Islet precursor cell (in vitro differentiated cells): ENCODE results near the gene NNT.
"Not testable (repeated sequence)": the region's sequence is repeated elsewhere in the genome, so short reads cannot be mapped to it uniquely, and the experiment has no call there.

Experiments
- DNase-seq: peaks from one replicate; pipeline ENCODE4 v3.0.0-alpha.2; 2018

The NNT gene

GRCh38 chr5:43634621-43635020 is 31.6 kb downstream of the NNT start:
- DNase-seq = no peak

- DNase-seq = no peak
Observed at GRCh38 chr5:43635374-43635773, 32.4 kb downstream of the NNT start.

- DNase-seq = no peak
Observed at GRCh38 chr5:43636076-43636475, 33.1 kb downstream of the NNT start.

DNA sequence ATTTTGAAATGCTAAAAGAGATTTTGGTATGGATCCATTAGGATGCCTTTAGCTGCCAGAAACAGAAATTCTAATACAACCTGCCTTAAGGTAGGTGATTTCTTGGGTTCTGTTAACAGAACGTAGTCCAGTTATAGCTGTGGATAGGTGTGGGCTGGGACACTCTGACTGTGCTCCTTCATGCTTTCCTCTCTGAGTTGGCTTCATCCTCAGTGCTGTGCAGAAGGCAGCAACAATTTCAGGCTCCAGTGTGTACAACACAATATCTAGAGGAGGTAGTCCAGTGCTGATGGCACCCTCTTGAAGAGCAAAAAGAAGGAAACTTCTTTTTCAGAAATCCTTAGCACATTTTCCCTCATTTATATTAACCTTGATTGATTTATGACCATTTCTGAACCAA is 34.4 kb downstream of the NNT start:
- DNase-seq = no peak

GRCh38 chr5:43638107-43638506 is 35.1 kb downstream of the NNT start:
- no peak for DNase-seq

DNA sequence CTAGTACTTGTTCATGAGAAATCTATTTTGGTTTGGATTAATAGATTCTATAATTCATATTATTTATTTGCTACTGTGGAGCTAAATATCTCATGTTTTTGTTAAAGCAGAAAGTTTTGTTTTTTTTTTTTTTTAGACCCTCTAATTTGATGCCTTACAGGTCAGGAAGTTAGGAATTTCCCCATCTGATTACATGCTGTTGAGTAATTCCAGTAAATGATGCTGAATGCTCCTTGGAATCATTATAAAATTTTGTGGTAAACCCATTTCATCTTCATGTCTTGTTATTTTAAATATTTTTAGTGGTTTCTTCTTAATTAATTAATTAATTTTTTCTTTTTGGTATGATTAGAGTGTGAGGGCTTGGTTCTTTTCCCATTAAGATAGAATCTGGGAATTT is 35.6 kb downstream of the NNT start:
- DNase-seq = no peak

DNA sequence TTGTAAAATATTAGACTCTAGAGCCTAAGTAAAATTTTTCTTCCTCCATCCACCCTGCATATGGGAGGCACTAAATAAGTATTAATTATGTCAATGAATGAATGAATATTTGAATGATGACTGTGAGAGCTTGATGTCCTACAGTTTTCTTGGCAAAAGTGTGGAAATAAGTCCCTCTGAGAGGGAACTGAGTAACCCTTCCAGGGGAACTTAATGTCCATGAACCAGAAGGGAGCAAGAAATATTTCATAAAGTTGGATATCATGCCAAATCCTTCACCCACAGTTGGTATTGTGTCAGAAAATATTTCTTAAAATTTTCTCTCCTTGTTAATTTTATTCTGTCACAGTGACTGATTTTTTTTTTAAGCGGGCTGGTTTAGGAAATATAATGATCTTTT is 36.6 kb downstream of the NNT start:
- DNase-seq = no peak

- no peak for DNase-seq
Observed at GRCh38 chr5:43642428-43642827, 39.4 kb downstream of the NNT start.

DNA sequence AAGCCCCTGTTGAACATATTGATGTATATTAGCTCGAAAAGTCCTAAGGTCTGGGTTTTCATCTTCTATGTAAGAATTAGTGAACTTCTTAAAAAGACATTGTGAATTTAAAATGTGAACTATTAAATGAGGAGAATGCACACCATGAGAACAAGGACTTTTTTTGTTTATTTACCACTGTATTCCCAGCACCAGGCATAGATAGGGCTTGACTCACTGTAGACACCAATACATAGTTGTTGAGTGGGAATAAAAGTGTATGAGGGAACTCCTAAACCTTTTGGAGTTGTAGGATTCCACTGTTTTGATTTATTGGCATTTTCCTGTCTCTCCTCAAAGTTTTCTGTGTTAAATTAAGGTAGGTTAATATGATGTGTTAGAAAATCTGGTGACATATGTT is 40.3 kb downstream of the NNT start:
- no peak for DNase-seq

DNA sequence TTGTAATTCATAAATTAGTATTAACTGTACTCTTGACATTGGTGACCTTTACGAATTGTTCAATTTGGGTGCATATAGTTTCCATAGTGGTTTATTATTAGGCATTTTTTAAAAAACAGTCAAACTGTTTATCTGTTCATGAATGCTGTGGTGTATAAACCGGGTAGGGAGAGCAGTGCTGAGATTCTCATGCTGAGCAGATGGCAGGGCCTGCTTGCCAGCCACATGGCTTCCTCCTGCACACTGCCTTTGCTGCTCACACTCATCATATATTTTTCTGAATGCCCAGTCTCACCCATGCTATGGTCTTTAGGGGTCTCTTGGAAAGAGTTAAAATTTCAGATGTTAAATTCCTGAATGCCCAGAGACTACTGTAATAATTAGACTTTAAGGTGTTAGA is 40.8 kb downstream of the NNT start:
- no peak for DNase-seq

DNA sequence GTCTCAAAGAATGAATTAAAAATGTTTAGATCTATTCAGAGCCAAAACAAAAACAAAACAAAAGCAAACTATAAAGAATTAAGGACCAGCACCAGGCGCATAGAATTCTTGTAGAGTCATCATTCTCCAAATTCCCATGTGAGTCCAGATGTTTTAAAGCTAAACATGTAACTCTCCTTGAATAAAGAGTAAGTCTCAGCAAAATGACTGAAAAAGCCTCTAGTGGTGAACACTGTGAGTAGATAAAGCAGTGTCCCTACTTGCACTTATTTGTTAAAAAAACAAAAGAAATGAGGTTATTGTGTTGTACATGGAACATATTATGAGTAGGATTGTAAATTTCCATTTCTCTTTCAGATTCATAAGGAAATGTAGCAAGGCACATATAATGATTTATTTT is 44.0 kb downstream of the NNT start:
- no peak for DNase-seq

DNA sequence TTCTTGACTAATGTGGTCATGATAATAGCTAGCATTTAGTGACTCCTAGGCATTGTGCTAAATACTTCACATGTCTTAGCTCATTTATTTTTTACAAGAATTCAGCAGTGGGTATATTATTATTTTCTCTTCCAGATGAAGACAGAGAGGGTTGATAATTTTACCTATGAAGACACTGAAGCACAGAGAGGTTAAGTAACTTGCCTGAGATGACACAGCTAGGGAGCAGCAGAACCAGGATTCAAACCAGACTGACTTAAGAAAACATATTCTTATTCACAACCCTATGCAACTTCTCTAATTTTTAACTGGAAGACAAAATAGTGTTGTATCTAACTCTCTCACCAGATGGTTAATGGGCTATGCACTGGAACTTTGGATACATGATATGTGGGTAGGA is 44.8 kb downstream of the NNT start:
- no peak for DNase-seq

- no peak for DNase-seq
Observed at GRCh38 chr5:43648499-43649124, 45.6 kb downstream of the NNT start.

DNA sequence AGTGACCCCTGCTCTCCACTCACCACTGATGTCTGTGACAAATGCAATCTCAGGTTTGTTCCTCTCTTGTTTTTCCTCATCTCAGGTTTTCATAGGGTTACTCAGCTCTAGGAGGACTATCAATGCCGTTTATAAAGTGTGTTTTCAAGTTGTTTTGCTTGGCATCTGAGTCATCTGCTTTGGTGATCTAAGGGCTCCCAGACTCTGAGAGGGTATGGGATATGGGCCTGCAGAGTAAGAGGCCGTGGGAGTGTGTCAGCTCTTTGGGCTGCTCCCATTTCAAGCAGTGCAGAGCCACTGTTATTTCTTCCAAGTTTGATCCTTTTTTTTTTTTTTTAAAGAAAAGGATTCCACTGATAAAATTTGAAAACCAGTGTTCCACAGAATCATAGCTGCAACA is 46.3 kb downstream of the NNT start:
- no peak for DNase-seq

DNA sequence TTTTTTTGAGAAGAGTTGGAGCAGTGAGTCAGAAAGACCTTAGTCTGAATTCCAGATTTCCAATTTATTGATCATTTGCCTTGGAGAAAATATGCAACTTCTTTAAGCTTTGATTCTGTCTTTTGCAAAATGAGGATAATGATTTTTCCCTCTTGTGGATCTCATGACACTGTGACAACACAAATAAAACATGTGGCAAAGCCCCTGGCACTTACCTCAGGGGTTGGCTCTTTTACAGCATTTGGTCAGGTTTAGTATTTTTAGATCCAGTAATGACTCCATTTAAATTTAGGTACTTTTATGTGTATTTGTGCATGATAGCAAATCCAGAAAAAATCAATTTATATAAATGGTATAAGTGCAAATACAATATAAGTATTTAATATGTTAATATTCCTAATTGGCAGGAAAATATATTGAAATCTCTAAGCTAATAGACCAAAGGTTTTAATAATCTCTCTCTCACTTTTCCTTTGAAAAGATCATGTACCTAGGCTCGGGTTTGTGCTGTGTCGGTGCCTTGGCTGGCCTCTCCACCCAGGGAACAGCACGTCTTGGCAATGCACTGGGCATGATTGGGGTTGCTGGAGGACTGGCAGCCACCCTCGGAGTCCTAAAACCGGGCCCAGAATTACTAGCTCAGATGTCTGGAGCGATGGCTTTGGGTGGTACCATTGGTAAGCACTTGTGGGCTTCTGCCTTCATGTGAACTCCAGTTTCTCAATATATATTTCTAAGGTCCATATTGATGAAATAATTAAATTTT is 49.7 kb downstream of the NNT start:
- no peak for DNase-seq

DNA sequence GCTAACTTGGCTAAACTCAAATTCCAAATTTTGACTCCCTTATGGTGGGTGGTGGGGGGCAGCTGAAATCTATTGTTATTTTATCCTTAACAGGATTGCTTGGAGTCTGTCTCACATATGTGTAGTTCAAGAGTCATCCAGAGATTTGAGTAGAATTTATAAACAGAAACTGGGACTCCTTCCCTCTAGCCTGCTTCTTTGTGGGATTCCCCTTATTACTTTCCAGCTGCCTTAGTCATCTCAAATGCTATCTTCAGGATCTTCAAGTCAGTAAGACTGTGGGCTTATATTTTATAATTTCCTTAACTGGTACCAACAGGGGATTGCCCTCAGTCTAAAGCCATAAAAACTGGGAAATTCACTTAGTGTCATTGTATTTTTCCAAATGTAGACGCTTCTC is 55.5 kb downstream of the NNT start:
- no peak for DNase-seq

DNA sequence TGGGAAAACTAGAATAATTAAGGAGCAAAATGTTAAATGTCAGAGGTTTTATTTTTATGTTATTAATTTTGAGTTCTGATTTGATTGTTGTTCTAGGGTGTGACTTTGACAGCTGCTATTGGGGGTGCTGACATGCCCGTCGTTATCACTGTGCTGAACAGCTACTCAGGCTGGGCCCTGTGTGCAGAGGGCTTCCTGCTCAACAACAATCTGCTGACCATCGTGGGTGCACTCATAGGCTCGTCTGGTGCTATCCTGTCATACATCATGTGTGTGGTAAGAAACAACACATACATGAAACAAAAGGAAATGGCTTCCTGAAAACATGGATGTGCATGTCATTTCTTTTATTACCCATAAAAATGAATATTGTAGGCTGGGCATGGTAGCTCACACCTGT is 56.1 kb downstream of the NNT start:
- no peak for DNase-seq

- no peak for DNase-seq
Observed at GRCh38 chr5:43661102-43661501, 58.1 kb downstream of the NNT start.

GRCh38 chr5:43663916-43664315 is 60.9 kb downstream of the NNT start:
- no peak for DNase-seq

- DNase-seq = no peak
Observed at GRCh38 chr5:43664501-43665040, 61.6 kb downstream of the NNT start.

DNA sequence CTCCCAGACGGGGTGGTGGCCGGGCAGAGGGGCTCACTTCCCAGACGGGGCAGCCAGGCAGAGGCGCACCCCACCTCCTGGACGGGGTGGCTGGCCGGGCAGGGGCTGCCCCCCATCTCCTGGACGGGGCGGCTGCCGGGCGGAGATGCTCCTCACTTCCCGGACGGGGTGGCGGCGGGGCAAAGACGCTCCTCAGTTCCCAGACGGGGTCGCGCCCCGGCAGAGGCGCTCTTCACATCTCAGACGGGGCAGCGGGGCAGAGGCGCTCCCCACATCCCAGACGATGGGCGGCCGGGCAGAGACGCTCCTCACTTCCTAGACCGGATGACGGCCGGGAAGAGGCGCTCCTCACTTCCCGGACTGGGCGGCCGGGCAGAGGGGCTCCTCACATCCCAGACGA is 62.8 kb downstream of the NNT start:
- not testable (repeated sequence) for DNase-seq

DNA sequence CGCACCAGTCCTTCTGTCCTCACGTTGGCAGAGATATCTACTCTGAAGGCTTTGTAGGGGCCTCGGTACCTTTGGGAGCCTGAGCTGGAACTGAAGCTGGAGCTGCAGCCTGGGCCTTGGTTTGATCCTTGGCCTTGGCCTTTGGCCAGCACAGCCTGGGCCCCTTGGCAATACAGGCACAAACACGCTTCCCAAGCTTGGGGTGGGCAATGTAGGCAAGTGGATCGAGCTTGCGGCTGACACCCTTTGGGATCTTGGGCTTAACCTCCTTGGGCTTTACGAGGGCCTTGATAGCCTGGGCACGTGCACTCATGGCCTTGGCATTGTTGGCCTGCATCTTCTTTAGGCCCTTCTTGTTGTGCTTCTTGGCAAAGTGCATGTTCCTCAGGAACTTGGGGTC is 63.7 kb downstream of the NNT start:
- DNase-seq = not testable (repeated sequence)

DNA sequence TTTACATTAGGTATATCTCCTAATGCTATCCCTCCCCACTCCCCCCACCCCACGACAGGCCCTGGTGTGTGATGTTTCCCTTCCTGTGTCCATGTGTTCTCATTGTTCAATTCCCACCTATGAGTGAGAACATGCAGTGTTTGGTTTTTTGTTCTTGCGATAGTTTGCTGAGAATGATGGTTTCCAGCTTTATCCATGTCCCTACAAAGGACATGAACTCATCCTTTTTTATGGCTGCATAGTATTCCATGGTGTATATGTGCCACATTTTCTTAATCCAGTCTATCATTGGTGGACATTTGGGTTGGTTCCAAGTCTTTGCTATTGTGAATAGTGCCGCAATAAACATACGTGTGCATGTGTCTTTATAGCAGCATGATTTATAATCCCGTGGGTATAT is 64.4 kb downstream of the NNT start:
- not testable (repeated sequence) for DNase-seq

DNA sequence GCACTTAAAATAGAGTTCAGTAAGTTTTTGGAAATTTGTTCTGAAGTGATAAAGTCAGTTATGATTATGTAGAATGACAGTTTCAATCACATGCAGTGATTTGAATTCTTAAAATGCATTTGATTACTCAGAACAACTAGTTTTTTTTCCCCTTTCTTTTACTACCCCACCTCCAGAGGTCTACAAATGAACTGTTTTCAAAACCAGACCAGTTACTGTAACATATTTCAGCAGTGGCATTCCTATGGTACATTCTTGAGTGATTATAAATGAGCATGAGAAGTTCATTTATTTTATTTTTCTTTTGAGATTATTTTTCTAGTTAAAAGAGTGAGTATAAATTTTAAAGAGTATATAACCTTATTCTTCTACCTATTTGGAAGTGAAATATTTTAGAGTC is 71.6 kb downstream of the NNT start:
- DNase-seq = no peak

GRCh38 chr5:43675357-43675756 is 72.4 kb downstream of the NNT start:
- DNase-seq = no peak
